Muscle of arm (tissue), 14 donors: Measurements from ENCODE around the gene OR6C68. TPM values are rescaled to one million over a fixed set of nuclear protein-coding genes. Genes with fewer than 3 reads are reported as not detected.
"Not testable (repeated sequence)": the region's sequence is repeated elsewhere in the genome, so short reads cannot be mapped to it uniquely, and the experiment has no call there.

Experiments
- DNase-seq: peaks from one replicate; pipeline ENCODE4 v3.0.0-alpha.2; 2013
- long read RNA-seq, 11 donors: transcript quantifications; one replicate each; lab custom pipeline, GENCODE V29; 2026
- polyA plus RNA-seq, 12 donors: library from polyadenylated mRNA; unstranded; fragments of 120-200 nt; gene quantifications; one replicate each; pipeline ENCODE4 v1.2.1, GENCODE V29; 2013; ENCODE audit not compliant: insufficient read length in 12 of 12

Gene OR6C68
- not detected for polyA plus RNA-seq
- long read RNA-seq, donor 1, result 0 reads
- long read RNA-seq, donor 2, result 0 reads
- long read RNA-seq, donor 3, result 0 reads
- long read RNA-seq, donor 4, result 0 reads
- long read RNA-seq, donor 5, result 0 reads
- long read RNA-seq, donor 6, result 0 reads
- long read RNA-seq, donor 7, result 0 reads
- long read RNA-seq, donor 8, result 0 reads
- long read RNA-seq, donor 9, result 0 reads
- long read RNA-seq, donor 10, result 0 reads
- long read RNA-seq, donor 11, result 0 reads

- no peak for DNase-seq
Measured at GRCh38 chr12:55492078-55492477, at the start of gene OR6C68. Gene OR6C68, plus strand, starts transcription at chr12:55492378. Its CDS starts 0 bp downstream, at chr12:55492378.

- DNase-seq, result no peak
Measured at GRCh38 chr12:55443776-55444175, 48.4 kb upstream of the OR6C68 start, which contains the start of gene OR6C2. Gene OR6C2, plus strand, starts transcription at chr12:55444076. Its CDS starts 8,138 bp downstream, at chr12:55452214.

- no peak for DNase-seq
Measured at GRCh38 chr12:55445357-55445756, 46.8 kb upstream of the OR6C68 start.

- no peak for DNase-seq
Measured at GRCh38 chr12:55446326-55446725, 45.9 kb upstream of the OR6C68 start.

GRCh38 chr12:55448825-55449224 is 43.4 kb upstream of the OR6C68 start:
- DNase-seq, result no peak

GRCh38 chr12:55464926-55465325 is 27.3 kb upstream of the OR6C68 start:
- not testable (repeated sequence) for DNase-seq

- no peak for DNase-seq
Measured at GRCh38 chr12:55467836-55468235, 24.3 kb upstream of the OR6C68 start.

GRCh38 chr12:55469291-55469690 is 22.9 kb upstream of the OR6C68 start:
- DNase-seq, result no peak

GRCh38 chr12:55470088-55470829 is 21.9 kb upstream of the OR6C68 start, which contains the start of gene OR6C70:
Gene OR6C70, minus strand, starts transcription at chr12:55470138. Its CDS starts 0 bp downstream, at chr12:55470138.
- no peak for DNase-seq

GRCh38 chr12:55472264-55472663 is 19.9 kb upstream of the OR6C68 start:
- DNase-seq, result no peak

GRCh38 chr12:55479136-55479535 is 13.0 kb upstream of the OR6C68 start:
- DNase-seq, result not testable (repeated sequence)

- DNase-seq, result not testable (repeated sequence)
Measured at GRCh38 chr12:55484284-55484683, 7.9 kb upstream of the OR6C68 start.

- DNase-seq, result no peak
Measured at GRCh38 chr12:55495490-55495889, 3.3 kb downstream of the OR6C68 start.

- DNase-seq, result no peak
Measured at GRCh38 chr12:55499231-55499630, 7.1 kb downstream of the OR6C68 start.

GRCh38 chr12:55499810-55500252 is 7.7 kb downstream of the OR6C68 start:
- no peak for DNase-seq

- DNase-seq, result no peak
Measured at GRCh38 chr12:55501601-55502000, 9.4 kb downstream of the OR6C68 start.

GRCh38 chr12:55515696-55516095 is 23.5 kb downstream of the OR6C68 start:
- DNase-seq, result no peak

- DNase-seq, result no peak
Measured at GRCh38 chr12:55516391-55516790, 24.2 kb downstream of the OR6C68 start.

Other genes with a start within 250 kb of the OR6C68 start
- not detected for gene OR6C74, start 247.8 kb upstream of the OR6C68 start, polyA plus RNA-seq
- gene OR6C6, start 195.8 kb upstream of the OR6C68 start, polyA plus RNA-seq, result not detected
- gene OR6C1, start 178.0 kb upstream of the OR6C68 start, polyA plus RNA-seq, result not detected
- gene OR6C3, start 161.6 kb upstream of the OR6C68 start, polyA plus RNA-seq, result not detected
- gene OR6C75, start 129.4 kb upstream of the OR6C68 start, polyA plus RNA-seq, result under 1 TPM in 3 of 12 donors, not detected in 9; 0.07 to 0.12 (median 0.07) TPM
- not detected for gene OR6C65, start 91.8 kb upstream of the OR6C68 start, polyA plus RNA-seq
- gene OR6C76, start 66.1 kb upstream of the OR6C68 start, polyA plus RNA-seq, result not detected
- gene OR6C2, start 48.3 kb upstream of the OR6C68 start, polyA plus RNA-seq, result not detected
- gene OR6C70, start 22.2 kb upstream of the OR6C68 start, polyA plus RNA-seq, result not detected
- not detected for gene OR6C4, start 57.2 kb downstream of the OR6C68 start, polyA plus RNA-seq
- gene OR2AP1, start 80.1 kb downstream of the OR6C68 start, polyA plus RNA-seq, result not detected
- gene OR10P1, start 144.5 kb downstream of the OR6C68 start, polyA plus RNA-seq, result not detected
- 100 to 1,000 TPM; 185 to 513 (median 349) TPM for gene ITGA7, start 215.5 kb downstream of the OR6C68 start, polyA plus RNA-seq
- 100 to 1,000 TPM in 1 of 12 donors, 10 to 100 TPM in 10, not detected in 1; 74.6 to 114 (median 91.6) TPM for gene BLOC1S1, start 223.7 kb downstream of the OR6C68 start, polyA plus RNA-seq
- 10 to 100 TPM in 11 of 12 donors, not detected in 1; 10.4 to 50.8 (median 38.0) TPM for gene RDH5, start 228.0 kb downstream of the OR6C68 start, polyA plus RNA-seq
- gene CD63, start 236.6 kb downstream of the OR6C68 start, polyA plus RNA-seq, result 100 to 1,000 TPM; 417 to 887 (median 763) TPM